C1 segment of cervical spinal cord (tissue), 14 donors: ENCODE data around the gene CETP.
"Not testable (repeated sequence)": the region's sequence is repeated elsewhere in the genome, so short reads cannot be mapped to it uniquely, and the experiment has no call there.

Source experiments
- DNase-seq, 14 donors: peaks; one replicate each; lab custom pipeline; 2025; lab: John Stamatoyannopoulos, UW

Gene CETP

GRCh38 chr16:56934599-56935145, 27.1 kb upstream of the CETP start:
- DNase-seq: not testable (repeated sequence)

GRCh38 chr16:56935201-56935600, 26.5 kb upstream of the CETP start:
- DNase-seq: no peak

DNA sequence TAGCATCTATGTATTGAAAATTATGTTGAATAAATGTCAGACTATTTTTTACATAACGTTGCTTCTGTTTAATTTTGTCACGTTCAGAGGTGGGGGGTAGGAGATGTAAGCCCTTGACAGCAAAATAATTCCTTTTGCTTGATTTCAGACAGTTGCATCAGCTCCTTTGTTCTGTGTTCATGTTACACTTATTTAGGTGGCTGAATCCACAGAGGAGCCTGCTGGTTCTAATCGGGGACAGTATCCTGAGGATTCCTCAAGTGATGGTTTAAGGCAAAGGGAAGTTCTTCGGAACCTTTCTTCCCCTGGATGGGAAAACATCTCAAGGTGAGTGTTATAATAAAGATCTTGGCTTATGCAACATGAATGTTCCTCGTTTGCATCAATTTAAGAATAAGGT, 25.3 kb upstream of the CETP start:
- no peak for DNase-seq

DNA sequence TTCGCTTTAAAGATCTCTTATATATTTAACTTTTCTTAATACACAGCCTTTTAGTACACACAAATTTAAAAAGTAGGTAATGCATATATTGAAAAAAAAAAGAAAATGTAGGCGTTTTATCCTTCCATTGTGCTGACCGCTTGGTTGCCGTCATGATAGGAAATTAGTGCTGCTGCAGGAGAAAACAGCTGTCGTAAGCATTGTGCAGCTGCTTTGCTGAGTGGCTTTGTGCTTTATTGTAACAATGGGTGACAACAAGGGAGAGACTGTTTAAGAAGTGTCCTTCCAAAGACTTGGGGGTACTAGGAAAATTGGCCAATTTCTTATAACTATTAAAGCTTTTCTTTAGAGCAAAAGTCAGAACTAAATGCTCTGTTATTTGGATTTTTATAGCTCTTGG, 24.8 kb upstream of the CETP start:
- no peak for DNase-seq

DNA sequence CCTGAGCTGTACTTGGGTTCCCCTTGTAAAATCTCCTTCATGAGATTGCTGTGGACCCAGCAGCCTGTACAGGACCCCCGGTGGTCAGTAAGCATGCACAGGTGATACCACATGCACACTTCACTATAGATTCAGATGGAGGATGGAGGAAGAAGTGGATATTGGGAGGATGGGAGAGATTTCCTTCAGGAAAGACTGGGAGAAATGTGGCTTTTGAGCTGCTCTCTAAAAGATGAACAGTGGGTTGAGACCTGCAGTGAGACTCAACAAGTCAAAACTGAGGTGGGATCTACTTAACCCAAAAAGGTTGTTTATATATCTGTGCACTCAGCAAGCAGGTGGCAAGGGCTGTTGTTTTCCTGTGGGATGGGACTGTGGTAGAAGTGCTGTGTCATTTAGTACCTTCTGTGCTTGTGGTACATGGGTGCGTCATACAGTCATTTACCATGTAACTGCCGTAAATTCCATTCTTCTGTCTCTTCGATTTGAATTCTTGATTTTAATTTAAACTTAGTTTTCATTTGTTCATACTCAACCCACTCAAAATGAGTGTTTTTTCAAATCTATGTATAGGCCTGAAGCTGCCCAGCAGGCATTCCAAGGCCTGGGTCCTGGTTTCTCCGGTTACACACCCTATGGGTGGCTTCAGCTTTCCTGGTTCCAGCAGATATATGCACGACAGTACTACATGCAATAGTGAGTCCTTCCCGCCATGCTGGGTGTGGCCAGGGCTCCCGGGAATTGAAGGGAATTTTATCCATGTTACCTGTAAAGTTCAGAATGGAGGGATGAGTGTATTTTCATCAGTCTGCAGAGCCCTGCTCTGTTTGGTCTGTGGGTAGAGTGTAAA, 22.9 kb upstream of the CETP start:
- no peak for DNase-seq

GRCh38 chr16:56939801-56940200, 21.9 kb upstream of the CETP start:
- no peak for DNase-seq

- no peak for DNase-seq
Observed at GRCh38 chr16:56941092-56941491, 20.7 kb upstream of the CETP start.

- DNase-seq: no peak
Observed at GRCh38 chr16:56941856-56942331, 19.9 kb upstream of the CETP start.

DNA sequence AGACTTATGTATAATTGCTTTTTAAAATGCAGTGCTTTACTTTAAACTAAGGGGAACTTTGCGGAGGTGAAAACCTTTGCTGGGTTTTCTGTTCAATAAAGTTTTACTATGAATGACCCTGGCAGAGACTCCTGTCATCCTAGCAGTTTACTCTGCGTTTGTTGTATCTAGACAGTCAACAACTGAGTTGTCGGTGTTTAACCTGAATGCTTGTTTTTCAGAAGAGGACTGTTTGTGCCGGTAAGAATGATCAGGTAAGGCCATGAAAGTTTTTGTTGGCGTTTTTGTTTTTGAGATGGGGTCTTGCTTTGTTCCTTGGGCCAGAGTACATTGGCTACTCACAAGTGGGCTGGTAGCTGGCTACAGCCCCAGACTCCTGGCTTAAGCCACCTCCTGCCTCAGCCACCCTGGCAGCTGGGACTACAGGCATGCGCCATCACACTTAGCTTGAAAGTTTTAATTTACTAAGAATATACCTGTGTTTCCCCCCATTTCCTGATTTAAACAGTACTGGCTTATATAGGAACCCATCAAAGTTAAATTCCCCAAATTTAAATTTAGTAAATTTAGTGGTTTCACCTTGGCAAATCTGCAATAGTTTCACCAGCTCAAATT, 17.9 kb upstream of the CETP start:
- no peak for DNase-seq

- DNase-seq: no peak
Observed at GRCh38 chr16:56944954-56945839, 16.6 kb upstream of the CETP start.

- DNase-seq: no peak
Observed at GRCh38 chr16:56945847-56946527, 15.8 kb upstream of the CETP start.

- no peak for DNase-seq
Observed at GRCh38 chr16:56946767-56947603, 14.8 kb upstream of the CETP start.

- DNase-seq: no peak
Observed at GRCh38 chr16:56947604-56947995, 14.2 kb upstream of the CETP start.

DNA sequence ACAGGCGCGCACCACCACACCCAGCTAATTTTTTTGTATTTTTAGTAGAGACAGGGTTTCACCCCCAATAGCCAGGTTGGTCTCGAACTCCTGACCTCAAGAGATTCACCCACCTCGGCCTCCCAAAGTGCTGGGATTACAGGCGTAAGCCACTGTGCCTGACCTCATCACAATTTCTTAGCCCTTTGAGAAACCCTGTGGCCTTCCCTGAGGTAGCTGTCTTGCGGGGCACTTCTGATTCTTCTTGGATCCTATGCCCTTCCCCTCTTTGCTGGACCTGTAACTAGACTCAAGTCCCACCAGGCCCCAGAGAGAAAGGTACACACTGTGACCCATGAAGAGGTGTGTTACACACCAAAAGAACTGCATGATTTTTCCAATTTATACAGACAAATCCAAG, 13.5 kb upstream of the CETP start:
- no peak for DNase-seq

DNA sequence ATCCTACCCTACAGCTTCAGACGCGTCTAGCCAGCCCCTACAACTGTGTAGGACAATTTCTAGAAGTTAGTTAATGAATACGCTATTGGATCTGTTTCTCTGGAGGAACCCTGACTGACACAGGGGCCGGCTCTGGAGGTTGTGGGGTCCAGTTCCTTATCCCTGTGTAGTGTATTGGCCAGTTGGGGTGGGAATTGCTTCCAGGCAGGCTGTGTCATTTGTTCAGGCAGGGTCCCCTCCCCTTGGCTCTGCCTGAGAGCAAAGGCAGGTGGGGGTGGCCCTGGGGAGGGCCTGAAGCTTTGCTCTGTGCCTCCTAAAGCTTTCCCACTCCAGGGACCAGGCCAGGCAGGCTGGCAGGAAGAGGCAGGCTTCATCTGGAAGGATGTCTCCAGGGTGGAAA, 11.7 kb upstream of the CETP start:
- no peak for DNase-seq

GRCh38 chr16:56950455-56950854, 11.3 kb upstream of the CETP start:
- no peak for DNase-seq

DNA sequence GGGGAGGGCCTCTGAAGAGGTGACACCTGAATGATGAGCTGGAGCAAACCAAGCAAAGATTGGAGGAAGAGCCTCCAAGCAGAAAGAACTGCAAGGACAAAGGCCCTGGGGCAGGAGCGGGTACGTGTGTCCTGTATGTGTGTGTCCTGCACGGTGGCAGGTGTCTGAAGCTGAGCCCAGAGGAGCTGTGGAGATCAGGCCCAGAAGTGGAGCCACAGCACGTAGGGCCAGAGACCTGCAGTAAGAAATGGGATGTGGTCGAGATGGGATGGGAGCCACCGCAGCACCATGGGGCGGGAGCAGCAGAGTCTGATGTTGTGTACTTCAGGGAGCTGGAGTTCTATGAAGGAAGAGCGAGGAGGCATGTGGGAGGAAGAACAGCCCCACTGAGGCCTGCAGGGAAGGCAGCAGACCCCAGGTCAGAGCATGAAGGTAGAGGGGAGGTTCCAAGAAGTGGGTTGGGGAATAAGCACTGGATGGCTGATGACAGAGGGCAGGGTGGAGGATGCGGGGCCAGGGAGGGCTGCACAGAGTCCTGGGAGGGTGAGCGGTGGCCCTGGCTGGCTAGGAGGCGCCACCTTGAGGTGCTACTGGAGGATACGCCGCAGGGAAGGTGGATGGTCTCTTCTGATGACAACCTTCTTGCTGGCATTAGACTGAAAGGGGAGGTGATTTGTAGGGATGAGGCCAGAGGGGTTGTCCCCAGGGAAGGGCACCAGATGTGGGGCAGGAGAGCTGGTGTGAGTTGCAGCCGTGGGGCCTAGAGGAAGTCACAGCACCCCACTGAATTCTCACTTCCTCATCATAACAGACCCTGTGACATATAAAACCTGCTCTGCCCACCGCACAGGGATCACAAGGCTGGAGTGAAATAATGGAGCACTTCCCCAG, 10.6 kb upstream of the CETP start:
- DNase-seq: peak in 9 of 14 donors; percentile 19 to 56 (median 27)

DNA sequence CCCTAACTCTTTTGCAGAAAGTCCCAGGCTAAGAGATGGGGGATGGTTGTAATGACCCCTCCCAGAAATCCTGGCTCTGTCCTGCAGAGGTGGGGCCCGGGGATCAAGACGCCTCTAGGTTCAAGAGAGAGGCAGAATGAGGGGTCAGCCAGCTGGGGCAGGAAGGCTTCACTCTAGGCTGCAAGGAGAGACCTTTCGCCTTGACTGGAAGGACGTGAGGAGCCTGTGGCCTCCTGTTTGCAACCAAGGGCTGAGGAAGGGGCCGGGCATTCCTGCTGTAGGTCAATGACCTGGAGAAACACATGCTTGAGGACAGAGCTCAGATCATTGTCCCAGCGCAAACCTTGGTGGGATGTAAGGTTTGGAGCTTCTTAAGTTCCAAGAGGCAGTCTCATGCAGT, 8.7 kb upstream of the CETP start:
- DNase-seq: no peak

DNA sequence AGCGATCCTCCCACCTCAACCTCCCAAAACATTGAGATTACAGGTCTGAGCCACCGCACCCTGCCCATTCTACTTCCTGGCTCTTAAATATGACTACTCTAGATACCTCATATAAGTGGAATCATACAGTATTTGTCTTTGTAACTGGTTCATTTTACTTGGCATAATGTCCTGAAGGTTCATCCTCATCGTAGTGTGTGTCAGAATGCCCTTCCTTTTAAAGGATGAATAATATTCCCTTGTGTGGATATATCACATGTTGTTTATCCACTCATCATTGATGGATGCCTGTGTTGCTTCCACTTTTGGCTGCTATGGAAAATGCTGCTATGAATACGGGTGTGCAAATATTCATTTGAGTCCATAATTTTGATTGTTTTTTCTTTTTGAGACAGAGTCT, 5.7 kb upstream of the CETP start:
- no peak for DNase-seq
